RPMI7951 (cell line): ENCODE results near the gene GRID2. TPM values are rescaled to one million over a fixed set of nuclear protein-coding genes. Genes with fewer than 3 reads are reported as not detected.
"Not testable (repeated sequence)": the region's sequence is repeated elsewhere in the genome, so short reads cannot be mapped to it uniquely, and the experiment has no call there.

Experiments used
- DNase-seq: peaks from one replicate; pipeline ENCODE4 v3.0.0-alpha.2; 2012; ENCODE audit warnings: low read depth
- total RNA-seq: library from RNA; depleted of rRNA; stranded (reverse); fragments of >200 nt; shearing (Covaris generic); gene quantifications from 2 replicates; pipeline ENCODE4 v1.2.3, GENCODE V29; 2014

The GRID2 gene
- total RNA-seq, 1 experiment from 2014 or later, result 0.12 TPM

GRCh38 chr4:93187892-93188291 lies 884.1 kb downstream of the GRID2 start:
- DNase-seq, result no peak

- DNase-seq, result peak; percentile 2
These were observed 895.7 kb downstream of the GRID2 start for GRCh38 chr4:93199492-93199891.

GRCh38 chr4:93201471-93202096 lies 897.8 kb downstream of the GRID2 start:
- no peak for DNase-seq

GRCh38 chr4:93203708-93204107 lies 899.9 kb downstream of the GRID2 start:
- DNase-seq, result no peak

- no peak for DNase-seq
These were observed 908.5 kb downstream of the GRID2 start for GRCh38 chr4:93212250-93212649.

- DNase-seq, result no peak
These were observed 912.9 kb downstream of the GRID2 start for GRCh38 chr4:93216646-93217045.

GRCh38 chr4:93217431-93217830 lies 913.7 kb downstream of the GRID2 start:
- DNase-seq, result no peak

GRCh38 chr4:93221771-93222170 lies 918.0 kb downstream of the GRID2 start:
- no peak for DNase-seq

- DNase-seq, result no peak
These were observed 924.3 kb downstream of the GRID2 start for GRCh38 chr4:93228021-93228420.

GRCh38 chr4:93232883-93233282 lies 929.1 kb downstream of the GRID2 start:
- no peak for DNase-seq

- DNase-seq, result no peak
These were observed 933.8 kb downstream of the GRID2 start for GRCh38 chr4:93237521-93237920.

- DNase-seq, result no peak
These were observed 939.5 kb downstream of the GRID2 start for GRCh38 chr4:93243262-93243661.

GRCh38 chr4:93261207-93261606 lies 957.4 kb downstream of the GRID2 start:
- DNase-seq, result no peak

GRCh38 chr4:93263166-93263565 lies 959.4 kb downstream of the GRID2 start:
- no peak for DNase-seq

GRCh38 chr4:93267747-93268146 lies 964.0 kb downstream of the GRID2 start:
- DNase-seq, result no peak

GRCh38 chr4:93285346-93285745 lies 981.6 kb downstream of the GRID2 start:
- DNase-seq, result no peak

GRCh38 chr4:93289241-93289640 lies 985.5 kb downstream of the GRID2 start:
- no peak for DNase-seq

GRCh38 chr4:93289831-93290230 lies 986.1 kb downstream of the GRID2 start:
- DNase-seq, result no peak

- no peak for DNase-seq
These were observed 995.4 kb downstream of the GRID2 start for GRCh38 chr4:93299118-93299517.

GRCh38 chr4:93300780-93301555 lies 997.2 kb downstream of the GRID2 start:
- not testable (repeated sequence) for DNase-seq

- DNase-seq, result no peak
These were observed 998.5 kb downstream of the GRID2 start for GRCh38 chr4:93302310-93302709.

- DNase-seq, result no peak
These were observed 999.7 kb downstream of the GRID2 start for GRCh38 chr4:93303440-93303839.

GRCh38 chr4:93312299-93312698 lies 1008.5 kb downstream of the GRID2 start:
- no peak for DNase-seq
